ENCODE measurements around the gene NUAK2.

DNA sequence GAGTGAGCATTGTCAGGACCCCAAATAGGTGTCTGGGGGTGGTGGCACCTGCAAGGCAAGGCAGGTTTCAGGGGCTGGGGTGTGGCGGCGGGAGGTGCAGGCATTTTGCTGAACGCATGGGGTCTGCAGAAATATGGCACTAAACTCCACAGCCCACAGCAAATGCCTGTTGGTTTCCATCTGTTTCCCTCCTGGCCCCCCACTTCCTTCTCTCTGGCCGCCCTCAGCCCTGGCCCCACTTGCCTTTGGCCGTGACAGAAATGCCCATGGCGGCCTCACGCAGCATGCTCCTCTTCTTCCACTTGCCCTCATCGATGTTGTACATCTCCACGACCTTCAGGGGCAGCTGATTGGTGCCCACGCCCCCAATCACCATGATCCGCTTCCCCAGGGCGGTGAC lies 21.4 kb upstream of the NUAK2 start:
- TF ChIP-seq, protein P1, sequence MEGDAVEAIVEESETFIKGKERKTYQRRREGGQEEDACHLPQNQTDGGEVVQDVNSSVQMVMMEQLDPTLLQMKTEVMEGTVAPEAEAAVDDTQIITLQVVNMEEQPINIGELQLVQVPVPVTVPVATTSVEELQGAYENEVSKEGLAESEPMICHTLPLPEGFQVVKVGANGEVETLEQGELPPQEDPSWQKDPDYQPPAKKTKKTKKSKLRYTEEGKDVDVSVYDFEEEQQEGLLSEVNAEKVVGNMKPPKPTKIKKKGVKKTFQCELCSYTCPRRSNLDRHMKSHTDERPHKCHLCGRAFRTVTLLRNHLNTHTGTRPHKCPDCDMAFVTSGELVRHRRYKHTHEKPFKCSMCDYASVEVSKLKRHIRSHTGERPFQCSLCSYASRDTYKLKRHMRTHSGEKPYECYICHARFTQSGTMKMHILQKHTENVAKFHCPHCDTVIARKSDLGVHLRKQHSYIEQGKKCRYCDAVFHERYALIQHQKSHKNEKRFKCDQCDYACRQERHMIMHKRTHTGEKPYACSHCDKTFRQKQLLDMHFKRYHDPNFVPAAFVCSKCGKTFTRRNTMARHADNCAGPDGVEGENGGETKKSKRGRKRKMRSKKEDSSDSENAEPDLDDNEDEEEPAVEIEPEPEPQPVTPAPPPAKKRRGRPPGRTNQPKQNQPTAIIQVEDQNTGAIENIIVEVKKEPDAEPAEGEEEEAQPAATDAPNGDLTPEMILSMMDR (conservative IDR thresholded peaks at IDR 0.05; ENCODE audit: low read length) = no peak
- no peak for TF ChIP-seq EZH2phosphoT487 (IDR thresholded peaks at IDR 0.05; ENCODE audit: borderline replicate concordance, low read depth, low read length)

Measured in OCI-LY7 (cell line).